ENCODE results near the gene SLC39A2. TPM values are rescaled to one million over a fixed set of nuclear protein-coding genes. Genes with fewer than 3 reads are reported as not detected.

SLC39A2 gene
- total and polyA plus RNA-seq, 4 experiments from 2014 or later = 0.67 TPM; not detected in 3

DNA sequence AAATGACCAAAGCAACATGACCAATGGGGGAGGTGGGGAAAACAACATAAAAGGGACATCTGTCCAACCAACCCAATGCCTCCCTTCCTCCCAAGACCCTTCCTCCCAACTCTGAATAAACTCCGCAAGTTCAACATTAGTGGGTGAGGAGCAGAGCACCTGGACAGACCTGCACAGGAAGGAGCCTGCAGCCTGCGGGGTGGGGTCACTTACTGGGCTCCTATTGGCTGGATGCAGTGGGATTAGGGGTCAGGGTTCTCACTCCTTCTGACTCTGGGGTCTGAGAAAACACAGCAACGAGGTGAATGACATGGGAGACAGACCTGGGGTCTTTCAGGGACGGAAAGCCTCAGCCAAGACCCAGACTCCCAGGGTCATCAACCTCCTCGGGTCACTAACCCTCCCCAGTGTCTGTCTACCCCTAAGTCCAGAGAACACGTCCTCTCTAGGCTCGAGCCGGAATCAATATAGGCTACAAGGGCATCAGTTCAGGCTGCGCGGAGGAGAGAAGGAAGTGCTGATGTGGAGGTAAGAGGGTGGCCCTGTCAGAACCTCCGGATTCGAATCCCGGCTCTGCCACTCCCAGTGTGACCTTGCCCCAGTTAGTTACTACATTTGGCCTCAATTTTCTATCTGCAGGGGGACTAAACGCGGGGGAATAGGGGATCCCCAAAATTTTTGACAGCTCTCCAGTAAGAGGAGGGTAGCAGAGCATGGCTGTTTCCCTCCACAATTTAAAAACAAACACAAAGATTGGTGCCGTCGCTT lies 24.9 kb downstream of the SLC39A2 start:
- Histone ChIP-seq H3K9me3 (ENCODE audit: control insufficient read depth in 1 of 2, low read length in 2 of 2) (no peaks in the 10 kb centered on the region), H3K36me3 (ENCODE audit: insufficient read depth, low read length) (no peaks in the 10 kb centered on the region), H3K27me3 (ENCODE audit: insufficient read depth, low read length) (no peaks in the 10 kb centered on the region), H3K27ac (ENCODE audit: low read depth, low read length) (peak overlapping the region; percentile 51), H3K4me1 (ENCODE audit: insufficient read depth, low read length) (peaks cover 20% of the 10 kb centered on the region), H3K4me3 (ENCODE audit: low read length in 2 of 2) (peak overlapping the region; percentile 69 to 77)
- intact Hi-C loops (cut with micrococcal nuclease) = loop anchor here (2.0 kb wide), 1 partner anchor 69 kb away; no protein-coding TSS in a partner anchor
- H3K36me3 Mint-ChIP-seq = peaks cover 23 to 26% of the 10 kb centered on the region in 2 donors
- peaks cover 0 to 2% (median 0%) of the 10 kb centered on the region in 8 donors for H3K9me3 Mint-ChIP-seq
- H3K4me1 Mint-ChIP-seq = peaks cover 12 to 33% (median 22%) of the 10 kb centered on the region in 4 donors
- H3K4me3 Mint-ChIP-seq = peak overlapping the region; percentile 83 to 95 (median 91)
- ChIA-PET POLR2A (ENCODE audit: partially characterized antibody) (interaction anchor here (0.7 to 2.5 kb wide), 9 partner anchors 9 to 80 kb away, joined by 3 to 18 read pairs (median 4); no protein-coding TSS in a partner anchor), CTCF (ENCODE audit: partially characterized antibody) (interaction anchor here (1.1 to 2.6 kb wide), 5 partner anchors 10 to 81 kb away, joined by 3 to 34 read pairs (median 4); no protein-coding TSS in a partner anchor)
- H3K27me3 Mint-ChIP-seq = no peaks in the 10 kb centered on the region
- H3K27ac Mint-ChIP-seq = peak overlapping the region; percentile 77 to 92 (median 87)
- DNase-seq = peak; percentile 9 to 46 (median 23)

DNA sequence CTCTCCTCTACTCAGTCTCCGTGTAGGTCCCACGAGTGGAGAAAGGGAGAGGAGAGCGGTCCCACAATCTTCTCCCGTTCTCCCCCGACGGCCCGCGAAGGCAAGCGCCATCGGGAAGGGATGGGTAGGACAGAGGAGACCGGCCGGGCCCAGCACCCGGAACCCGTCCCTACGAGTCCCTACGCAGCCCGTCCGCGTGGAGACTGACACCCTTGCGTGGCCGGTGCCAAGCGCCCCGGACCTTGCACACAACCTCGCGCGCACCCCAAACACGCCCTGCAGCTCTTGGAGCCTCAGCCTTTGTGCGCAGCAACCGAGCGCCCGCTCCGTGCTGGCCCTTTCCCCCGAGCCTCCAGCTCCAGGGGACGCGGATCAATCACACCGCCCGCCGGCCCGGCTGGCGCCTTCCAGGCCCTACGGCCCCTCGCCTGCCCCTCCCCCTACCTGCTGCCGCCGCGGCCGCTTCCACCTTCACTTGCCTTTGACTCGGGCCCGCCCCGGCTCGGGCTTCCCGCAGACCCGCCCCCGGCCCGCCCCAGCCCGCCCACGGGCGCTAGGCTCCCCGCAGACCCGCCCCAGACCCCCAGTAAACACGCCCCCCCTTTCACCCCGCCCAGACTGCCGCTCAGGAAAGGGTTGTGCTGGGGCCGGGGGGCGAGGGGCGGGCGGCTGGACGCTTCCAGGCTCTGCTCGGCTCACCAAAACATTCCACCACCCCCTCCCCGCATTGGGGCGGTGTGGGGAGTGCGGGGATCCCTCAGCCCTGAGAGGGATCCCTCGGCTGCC lies 25.7 kb downstream of the SLC39A2 start, which contains the start of gene NDRG2:
Gene NDRG2 (minus strand): TSS at position 477 of the 786 bp plus-strand sequence. CDS start 1,746 bp downstream, outside the sequence.
- H3K27ac ChIP-seq (ENCODE audit: low read depth, low read length) = peak within 1 kb of the TSS; percentile 51
- peak; percentile 71 to 79 (median 72) for DNase-seq
- peaks cover 16 to 18% of the 10 kb centered on the region in 2 donors for H3K36me3 Mint-ChIP-seq
- H3K27me3 Mint-ChIP-seq = no peaks in the 10 kb centered on the region
- H3K9me3 ChIP-seq (ENCODE audit: control insufficient read depth in 1 of 2, low read length in 2 of 2) = no peaks in the 10 kb centered on the region
- H3K4me3 Mint-ChIP-seq = peak within 1 kb of the TSS; percentile 83 to 95 (median 91)
- intact Hi-C loops (cut with micrococcal nuclease) = loop anchor here (2.0 kb wide), 1 partner anchor 68 kb away; no protein-coding TSS in a partner anchor
- peaks cover 20% of the 10 kb centered on the region for H3K4me1 ChIP-seq (ENCODE audit: insufficient read depth, low read length)
- no peaks in the 10 kb centered on the region for H3K27me3 ChIP-seq (ENCODE audit: insufficient read depth, low read length)
- CTCF ChIA-PET (ENCODE audit: partially characterized antibody) = interaction anchor here (0.5 to 2.6 kb wide), 4 partner anchors 10 to 361 kb away, joined by 3 to 34 read pairs (median 4); no protein-coding TSS in a partner anchor
- peak within 1 kb of the TSS; percentile 77 to 93 (median 92) for H3K27ac Mint-ChIP-seq
- H3K36me3 ChIP-seq (ENCODE audit: insufficient read depth, low read length) = no peaks in the 10 kb centered on the region
- H3K4me1 Mint-ChIP-seq = peaks cover 12 to 33% (median 22%) of the 10 kb centered on the region in 4 donors
- peak within 1 kb of the TSS; percentile 69 to 77 for H3K4me3 ChIP-seq (ENCODE audit: low read length in 2 of 2)
- POLR2A ChIA-PET (ENCODE audit: partially characterized antibody) = interaction anchor here (0.7 to 2.5 kb wide), 6 partner anchors 10 to 79 kb away, joined by 3 to 18 read pairs (median 5); no protein-coding TSS in a partner anchor
- peaks cover 0 to 2% (median 0%) of the 10 kb centered on the region in 8 donors for H3K9me3 Mint-ChIP-seq

DNA sequence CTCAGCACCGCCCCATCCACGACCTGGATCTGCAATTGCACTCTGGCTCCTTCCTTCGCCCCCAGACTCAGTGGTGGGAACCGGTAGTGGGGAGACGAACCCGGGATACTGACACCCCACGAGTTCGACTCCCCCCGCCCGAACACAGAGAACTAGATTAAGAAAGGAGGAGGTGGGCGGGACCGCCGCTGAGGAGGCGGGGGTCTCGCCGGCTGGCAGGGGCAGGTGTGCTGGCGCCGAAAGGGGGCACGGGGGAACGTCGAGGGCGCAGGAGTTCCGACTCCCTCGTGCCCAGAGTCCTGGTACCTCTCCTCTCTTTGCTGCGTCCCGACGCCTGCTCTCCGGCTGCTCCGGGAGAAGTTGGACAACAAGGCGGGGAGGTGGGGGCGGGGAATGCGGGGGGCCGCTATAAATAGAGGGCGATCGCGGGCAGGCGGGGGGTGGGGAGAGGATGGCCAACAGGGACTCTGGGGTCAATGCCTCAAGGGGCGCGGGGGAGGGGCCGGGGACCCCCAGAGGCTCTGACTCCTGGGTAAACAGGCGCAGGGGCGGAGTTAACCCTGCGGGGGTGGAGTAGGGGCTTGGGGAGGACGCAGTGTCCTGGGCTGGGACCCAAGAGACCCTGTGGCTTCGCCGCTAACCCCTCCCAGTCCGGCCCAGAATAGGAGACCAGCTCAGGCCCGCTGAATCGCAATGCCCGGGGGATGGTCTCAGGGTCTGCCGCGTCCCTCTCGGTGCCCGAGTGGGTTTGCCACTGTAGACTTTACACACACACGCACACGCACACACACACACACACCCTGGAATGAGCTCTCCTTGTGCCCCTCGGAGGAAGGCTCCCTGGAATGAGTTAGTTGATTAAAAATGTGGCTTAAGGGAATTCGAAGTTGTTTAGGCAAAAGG lies 26.5 kb downstream of the SLC39A2 start:
- H3K27me3 Mint-ChIP-seq = no peaks in the 10 kb centered on the region
- H3K4me3 ChIP-seq (ENCODE audit: low read length in 2 of 2) = peak overlapping the region; percentile 23 to 77
- intact Hi-C loops (cut with micrococcal nuclease) = loop anchor here (2.0 kb wide), 1 partner anchor 67 kb away; no protein-coding TSS in a partner anchor

DNA sequence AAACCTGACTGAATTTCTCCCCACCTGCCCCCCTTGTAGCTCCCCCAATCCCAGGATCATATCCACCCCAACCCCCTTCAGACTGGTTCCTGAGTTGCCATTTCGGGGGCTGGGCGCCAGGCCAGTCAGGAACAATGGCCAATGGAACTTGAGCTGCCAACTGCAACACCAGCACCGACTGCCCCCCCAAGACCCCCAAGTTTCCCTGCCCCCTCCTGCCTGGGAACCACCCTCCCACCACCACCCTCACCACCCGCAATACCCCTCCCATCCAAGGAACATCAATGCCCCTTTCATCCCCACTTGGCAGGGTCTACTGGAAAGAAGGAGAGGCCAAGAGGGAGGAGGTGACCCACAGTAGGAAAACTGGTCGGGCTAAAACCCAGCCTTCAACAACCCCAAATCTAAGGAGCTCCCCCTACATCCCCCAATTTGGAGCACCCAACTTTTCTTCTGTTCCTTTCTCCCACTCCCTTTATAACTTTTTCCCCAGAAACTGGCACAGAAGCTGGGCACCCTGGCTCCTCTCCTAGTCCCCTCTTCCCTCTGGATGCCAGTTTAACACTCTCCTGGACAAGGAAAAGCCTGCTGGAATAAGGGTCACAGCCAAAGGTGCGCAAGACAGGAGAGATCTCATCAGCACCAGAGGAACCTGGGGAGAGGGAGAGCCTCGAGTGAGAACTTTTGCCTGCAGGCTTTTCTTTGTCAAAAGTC lies 27.3 kb downstream of the SLC39A2 start:
- POLR2A ChIA-PET (ENCODE audit: partially characterized antibody) = interaction anchor here (0.8 kb wide), 1 partner anchor 71 kb away, joined by 3 read pairs; no protein-coding TSS in a partner anchor
- Histone ChIP-seq H3K9me3 (ENCODE audit: control insufficient read depth in 1 of 2, low read length in 2 of 2) (no peaks in the 10 kb centered on the region), H3K27me3 (ENCODE audit: insufficient read depth, low read length) (no peaks in the 10 kb centered on the region), H3K4me1 (ENCODE audit: insufficient read depth, low read length) (peaks cover 20% of the 10 kb centered on the region), H3K36me3 (ENCODE audit: insufficient read depth, low read length) (no peaks in the 10 kb centered on the region), H3K27ac (ENCODE audit: low read depth, low read length) (no peak overlapping the region), H3K4me3 (ENCODE audit: low read length in 2 of 2) (no peak overlapping the region)
- DNase-seq = no peak
- Mint-ChIP-seq H3K9me3 (peaks cover 0 to 2% (median 0%) of the 10 kb centered on the region in 8 donors), H3K36me3 (peaks cover 7 to 8% of the 10 kb centered on the region in 2 donors), H3K27ac (peak overlapping the region; percentile 16 to 78 (median 51)), H3K4me1 (peaks cover 12 to 33% (median 22%) of the 10 kb centered on the region in 4 donors), H3K4me3 (peak overlapping the region; percentile 39 to 91 (median 56)), H3K27me3 (no peaks in the 10 kb centered on the region)
- intact Hi-C loops (cut with micrococcal nuclease) = no loop called here
- CTCF ChIA-PET (ENCODE audit: partially characterized antibody) = interaction anchor here (1.4 to 1.6 kb wide), 2 partner anchors 11 to 66 kb away, joined by 5 to 12 read pairs; no protein-coding TSS in a partner anchor

More for the DNA sequence above, 26.5 kb downstream of the SLC39A2 start:
- ChIA-PET CTCF (ENCODE audit: partially characterized antibody) (interaction anchor here (1.1 to 2.6 kb wide), 4 partner anchors 10 to 79 kb away, joined by 3 to 34 read pairs (median 8); no protein-coding TSS in a partner anchor), POLR2A (ENCODE audit: partially characterized antibody) (interaction anchor here (0.8 to 2.5 kb wide), 3 partner anchors 11 to 72 kb away, joined by 3 to 18 read pairs (median 3); no protein-coding TSS in a partner anchor)
- Mint-ChIP-seq H3K36me3 (peaks cover 15% of the 10 kb centered on the region in 2 donors), H3K4me1 (peaks cover 12 to 33% (median 22%) of the 10 kb centered on the region in 4 donors), H3K27ac (peak overlapping the region; percentile 16 to 93 (median 91)), H3K9me3 (peaks cover 0 to 2% (median 0%) of the 10 kb centered on the region in 8 donors), H3K4me3 (peak overlapping the region; percentile 83 to 95 (median 91))
- Histone ChIP-seq H3K9me3 (ENCODE audit: control insufficient read depth in 1 of 2, low read length in 2 of 2) (no peaks in the 10 kb centered on the region), H3K4me1 (ENCODE audit: insufficient read depth, low read length) (peaks cover 20% of the 10 kb centered on the region), H3K27me3 (ENCODE audit: insufficient read depth, low read length) (no peaks in the 10 kb centered on the region), H3K36me3 (ENCODE audit: insufficient read depth, low read length) (no peaks in the 10 kb centered on the region), H3K27ac (ENCODE audit: low read depth, low read length) (peak overlapping the region; percentile 51)
- no peak for DNase-seq

DNA sequence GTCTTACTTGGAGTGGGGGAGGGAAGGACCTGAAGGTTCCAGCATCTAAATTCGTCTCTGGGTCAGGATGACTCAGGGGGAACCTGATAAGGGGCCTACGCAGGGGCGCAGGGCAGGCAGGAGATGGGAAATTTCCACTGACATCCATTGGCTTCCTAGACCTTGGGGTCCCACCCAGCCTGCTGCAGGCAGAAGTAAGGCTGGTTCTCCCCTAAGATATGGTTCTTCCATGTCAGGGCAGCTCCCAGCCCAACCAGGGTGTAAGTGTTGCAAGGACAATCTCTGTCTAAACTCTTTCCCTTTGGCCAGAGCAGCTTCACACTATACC lies 27.9 kb downstream of the SLC39A2 start:
- H3K9me3 ChIP-seq (ENCODE audit: control insufficient read depth in 1 of 2, low read length in 2 of 2) = no peaks in the 10 kb centered on the region
- H3K27ac ChIP-seq (ENCODE audit: low read depth, low read length) = no peak overlapping the region
- Mint-ChIP-seq H3K9me3 (peaks cover 0 to 2% (median 0%) of the 10 kb centered on the region in 8 donors), H3K36me3 (peaks cover 3 to 6% of the 10 kb centered on the region in 2 donors), H3K27ac (peak overlapping the region in 6 of 7 donors; percentile 4 to 78 (median 63)), H3K27me3 (peaks cover 0 to 1% of the 10 kb centered on the region in 2 donors), H3K4me3 (peak overlapping the region in 6 of 8 donors; percentile 1 to 76 (median 32)), H3K4me1 (peaks cover 12 to 32% (median 22%) of the 10 kb centered on the region in 4 donors)
- H3K4me3 ChIP-seq (ENCODE audit: low read length in 2 of 2) = no peak overlapping the region
- no peaks in the 10 kb centered on the region for H3K36me3 ChIP-seq (ENCODE audit: insufficient read depth, low read length)
- H3K27me3 ChIP-seq (ENCODE audit: insufficient read depth, low read length) = no peaks in the 10 kb centered on the region
- ChIA-PET POLR2A (ENCODE audit: partially characterized antibody) (no interaction called here), CTCF (ENCODE audit: partially characterized antibody) (interaction anchor here (1.6 kb wide), 1 partner anchor 65 kb away, joined by 5 read pairs; no protein-coding TSS in a partner anchor)
- DNase-seq = no peak
- H3K4me1 ChIP-seq (ENCODE audit: insufficient read depth, low read length) = peaks cover 20% of the 10 kb centered on the region
- intact Hi-C loops (cut with micrococcal nuclease) = no loop called here
